ENCODE results near the gene LSM5. TPM values are rescaled to one million over a fixed set of nuclear protein-coding genes. Genes with fewer than 3 reads are reported as not detected.
A peak's percentile ranks its signal among the peaks of the same experiment; 100 is the strongest.

The LSM5 gene
- total and polyA plus RNA-seq, 9 of the 15 experiments (the other 6 are each of a cell fraction or from before 2014, with no cell fraction given): 36.3 to 620 (median 186) TPM

GRCh38 chr7:32494946-32495297, 4.7 kb upstream of the LSM5 start:
- ATAC-seq (peak; percentile 5), FAIRE-seq (peak; percentile 11), DNase-seq (ENCODE audit: extremely low read depth in 1 of 4, low spot score in 3 of 4) (no peak)
- H3K9me3 ChIP-seq (replicated peaks; ENCODE audit: control insufficient read depth, insufficient read depth, low read depth, low read length): no peaks in the 10 kb centered on the region; the same call in 1 of the 2 replicates
- peak overlapping the region; percentile 53 for H3K4me3 ChIP-seq
- peak overlapping the region; percentile 89 for H2AFZ ChIP-seq (ENCODE audit: low read depth, low read length)
- CTCF ChIA-PET (ENCODE audit: low intra/inter-chr PET ratio): no interaction called here
- intact Hi-C loops (cut with micrococcal nuclease) (loop anchor here (5.0 to 10.0 kb wide), 6 partner anchors 47 to 570 kb away; partner anchors contain the start of genes KBTBD2 and NT5C3A), in situ Hi-C loops (cut with MboI) (no loop called here)
- peak overlapping the region; percentile 88 for H3K4me2 ChIP-seq (ENCODE audit: insufficient read depth, low read length)
- H3K79me2 ChIP-seq (ENCODE audit: control insufficient read depth, insufficient read depth, low read length): peaks cover 55% of the 10 kb centered on the region
- H3K9me1 ChIP-seq (ENCODE audit: control insufficient read depth, insufficient read depth, low read length): no peaks in the 10 kb centered on the region
- no peaks in the 10 kb centered on the region for H3K27me3 ChIP-seq (ENCODE audit: control insufficient read depth in 2 of 2, insufficient read depth in 2 of 2, low read length in 2 of 2)
- no TSS peak for BruUV-seq (replicated peaks)
- POLR2A ChIA-PET: interaction anchor here (2.5 kb wide), 1 partner anchor 11 kb away, joined by 23 read pairs; no protein-coding TSS in a partner anchor
- H3K27ac ChIP-seq (ENCODE audit: extremely low read depth, low read depth, low read length): peak overlapping the region; percentile 67
- H3K4me1 ChIP-seq (replicated peaks in 1 of 2; ENCODE audit: control insufficient read depth in 2 of 2, insufficient read depth in 2 of 2, low read length in 2 of 2): peaks cover 0 to 11% of the 10 kb centered on the region in 2 experiments; a peak in 3 of 5 replicates
- peaks cover 20% of the 10 kb centered on the region; the same call in 1 of the 3 replicates for H3K36me3 ChIP-seq (ENCODE audit: control insufficient read depth, insufficient read depth, low read length)
- H4K20me1 ChIP-seq (replicated peaks; ENCODE audit: control insufficient read depth, insufficient read depth, low read length): no peaks in the 10 kb centered on the region
- 1% methylated on average over 6 of the region's 14 CpGs for WGBS (ENCODE audit: insufficient coverage, low coverage, missing lambda C conversion rate)
- peak overlapping the region; percentile 77 to 83 for H3K9ac ChIP-seq (ENCODE audit: insufficient read depth in 1 of 2, low read depth in 2 of 2, low read length in 2 of 2)
- TF ChIP-seq LARP7 (IDR thresholded peaks at IDR 0.05): peak; percentile 98
- no peak for TF ChIP-seq ELK1 (CRISPR knock-in tag; IDR thresholded peaks at IDR 0.05)
- TF ChIP-seq HDAC3 (IDR thresholded peaks at IDR 0.05; ENCODE audit: borderline replicate concordance, partially characterized antibody): peak; percentile 66
- TF ChIP-seq POLR2B (IDR thresholded peaks at IDR 0.05; ENCODE audit: low read depth, partially characterized antibody): peak; percentile 93
- 0 out of 2 replicates have a peak, but pooled peaks have one; percentile 25 for TF ChIP-seq DDX20 (tag; IDR thresholded peaks at IDR 0.05; ENCODE audit: low read depth)
- 0 out of 4 replicates have a peak, but pooled peaks of 1 of the 2 experiments have one; percentile 47 for TF ChIP-seq CSDE1 (IDR thresholded peaks at IDR 0.05)
- TF ChIP-seq FOXK2 (conservative IDR thresholded peaks at IDR 0.05 in 1 of 2, IDR thresholded peaks at IDR 0.05 in 1 of 2; ENCODE audit: low read depth in 2 of 2): peak; percentile 49 to 50; a peak in 3 of 4 replicates
- peak in 1 of 2 experiments; percentile 38; a peak in 2 of 4 replicates for TF ChIP-seq HDAC1 (IDR thresholded peaks at IDR 0.05)
- TF ChIP-seq ARID1B (IDR thresholded peaks at IDR 0.05): peak; percentile 46
- 0 out of 2 replicates have a peak, but pooled peaks have one; percentile 20 for TF ChIP-seq BCOR (IDR thresholded peaks at IDR 0.05)
- 0 out of 2 replicates have a peak, but pooled peaks have one; percentile 23 for TF ChIP-seq SPI1 (IDR thresholded peaks at IDR 0.05; ENCODE audit: borderline replicate concordance, low read depth, low read length)
- peak; percentile 24; the same call in 1 of the 2 replicates for TF ChIP-seq MYC (IDR thresholded peaks at IDR 0.05; ENCODE audit: low read depth, low read length)
- no peak for TF ChIP-seq MYC (CRISPR knock-in tag; IDR thresholded peaks at IDR 0.05; ENCODE audit: borderline replicate concordance, low read depth)
- TF ChIP-seq PHF8 (IDR thresholded peaks at IDR 0.05; ENCODE audit: borderline replicate concordance, low read length): peak; percentile 59; the same call in 1 of the 2 replicates
- TF ChIP-seq NR2C1 (IDR thresholded peaks at IDR 0.05): peak; percentile 42; the same call in 1 of the 2 replicates
- TF ChIP-seq NR2C1 (tag; IDR thresholded peaks at IDR 0.05): no peak
- 0 out of 2 replicates have a peak, but pooled peaks have one; percentile 17 for TF ChIP-seq CHCHD3 (CRISPR knock-in tag; IDR thresholded peaks at IDR 0.05)
- peak; percentile 5; the same call in 1 of the 2 replicates for TF ChIP-seq NCOR1 (IDR thresholded peaks at IDR 0.05)
- peak; percentile 89 for TF ChIP-seq HLTF (IDR thresholded peaks at IDR 0.05)
- TF ChIP-seq NFIC (IDR thresholded peaks at IDR 0.05): peak; percentile 9; the same call in 1 of the 2 replicates
- peak; percentile 95 for TF ChIP-seq HNRNPLL (IDR thresholded peaks at IDR 0.05; ENCODE audit: low read depth, low read length, poor library complexity, severe bottlenecking)
- no peak for TF ChIP-seq ZKSCAN1 (IDR thresholded peaks at IDR 0.05; ENCODE audit: low read depth, low read length)
- peak; percentile 69; the same call in 1 of the 2 replicates for TF ChIP-seq ZEB2 (IDR thresholded peaks at IDR 0.05)
- peak in 1 of 2 experiments; percentile 12; a peak in 2 of 4 replicates for TF ChIP-seq MNT (conservative IDR thresholded peaks at IDR 0.05)

All from K562 (cell line).